CD14-positive monocyte (primary cell): ENCODE data around the gene KDM3A. TPM values are rescaled to one million over a fixed set of nuclear protein-coding genes. Genes with fewer than 3 reads are reported as not detected.

Source experiments
- DNase-seq, 3 donors: peaks; one replicate each; pipeline ENCODE4 v3.0.0-alpha.2; 2011 to 2022
- H2AFZ ChIP-seq: 2 replicates; pipeline ENCODE4 v1.6.0; 2012; ENCODE audit warnings: mild to moderate bottlenecking, low read depth, low read length, inconsistent platforms; ENCODE audit not compliant: insufficient read depth, poor library complexity, severe bottlenecking
- H3K27ac ChIP-seq, 2 donors: 1 replicate in 1 of 2; 2 replicates in 1 of 2; pipeline ENCODE4 v1.5.1; 2012 to 2013; ENCODE audit warnings: low read length in 2 of 2, control low read depth in 1 of 2, inconsistent platforms in 1 of 2, low read depth in 1 of 2, mild to moderate bottlenecking in 1 of 2
- H3K27me3 ChIP-seq, 2 donors: one replicate each; pipeline versions ENCODE4 v1.6.0 to v1.6.1; 2011 to 2013; ENCODE audit warnings: low read length in 2 of 2; ENCODE audit not compliant: control insufficient read depth in 2 of 2, insufficient read depth in 2 of 2
- H3K36me3 ChIP-seq, 2 donors: replicated peaks in 1 of 2; 1 replicate in 1 of 2; 2 replicates in 1 of 2; pipeline versions ENCODE4 v1.5.1 to v1.6.1; 2012 to 2013; ENCODE audit warnings: low read length in 2 of 2, control low read depth in 1 of 2, inconsistent platforms in 1 of 2, mild to moderate bottlenecking in 1 of 2; ENCODE audit not compliant: insufficient read depth in 2 of 2, control insufficient read depth in 1 of 2
- H3K4me1 ChIP-seq, 2 donors: 1 replicate in 1 of 2; 2 replicates in 1 of 2; pipeline versions ENCODE4 v1.5.1 to v1.6.1; 2012 to 2013; ENCODE audit warnings: low read length in 2 of 2, control low read depth in 1 of 2, inconsistent platforms in 1 of 2, mild to moderate bottlenecking in 1 of 2, moderate library complexity in 1 of 2; ENCODE audit not compliant: insufficient read depth in 2 of 2, control insufficient read depth in 1 of 2
- H3K4me2 ChIP-seq: replicated peaks from 2 replicates; pipeline ENCODE3; 2012; ENCODE audit warnings: low read length, moderate library complexity, mild to moderate bottlenecking; ENCODE audit not compliant: poor library complexity, severe bottlenecking; ENCODE audit errors: extremely low read depth
- H3K4me3 ChIP-seq, 3 experiments: fragments of 200-600 bp in 1 of 3; sonication (generic) in 1 of 3; replicated peaks in 1 of 3; 1 replicate in 2 of 3; 2 replicates in 1 of 3; pipeline ENCODE4 v1.5.1; 2011 to 2013; ENCODE audit warnings: low read length in 3 of 3, mild to moderate bottlenecking in 3 of 3, control low read depth in 2 of 3, low read depth in 2 of 3, inconsistent platforms in 1 of 3, moderate library complexity in 1 of 3
- H3K79me2 ChIP-seq: 2 replicates; pipeline ENCODE4 v1.6.0; 2012; ENCODE audit warnings: mild to moderate bottlenecking, control low read depth, inconsistent platforms, low read length, moderate library complexity; ENCODE audit not compliant: insufficient read depth
- H3K9ac ChIP-seq: 2 replicates; pipeline ENCODE4 v1.6.0; 2017; ENCODE audit warnings: low read length, mild to moderate bottlenecking; ENCODE audit not compliant: insufficient read depth, poor library complexity, severe bottlenecking
- H3K9me3 ChIP-seq, 2 donors: replicated peaks in 1 of 2; 1 replicate in 1 of 2; 2 replicates in 1 of 2; pipeline versions ENCODE4 v1.5.1 to v1.6.1; 2012 to 2013; ENCODE audit warnings: low read length in 2 of 2, control low read depth in 1 of 2; ENCODE audit not compliant: control insufficient read depth in 1 of 2, insufficient read depth in 1 of 2
- H4K20me1 ChIP-seq: 2 replicates; pipeline ENCODE4 v1.6.0; 2012; ENCODE audit warnings: mild to moderate bottlenecking, low read length, control low read depth, moderate library complexity; ENCODE audit not compliant: insufficient read depth
- H3K27ac Mint-ChIP-seq, 7 donors: one replicate each; pipeline ENCODE4 v1.8.0; 2020; ENCODE audit warnings: mild to moderate bottlenecking in 7 of 7, mixed read lengths in 7 of 7, moderate library complexity in 6 of 7, inconsistent platforms in 2 of 7
- H3K27me3 Mint-ChIP-seq, 3 donors: one replicate each; pipeline ENCODE4 v1.8.0; 2021 to 2022; ENCODE audit warnings: low read depth in 3 of 3, mild to moderate bottlenecking in 3 of 3, mixed read lengths in 3 of 3, moderate library complexity in 3 of 3, inconsistent platforms in 1 of 3
- H3K36me3 Mint-ChIP-seq, 2 donors: one replicate each; pipeline ENCODE4 v1.8.0; 2020; ENCODE audit warnings: mixed read lengths in 2 of 2, inconsistent platforms in 1 of 2, mild to moderate bottlenecking in 1 of 2
- H3K4me1 Mint-ChIP-seq: one replicate; pipeline ENCODE4 v1.8.0; 2020; ENCODE audit warnings: mild to moderate bottlenecking, mixed read lengths
- H3K4me3 Mint-ChIP-seq, 2 donors: one replicate each; pipeline ENCODE4 v1.8.0; 2020; ENCODE audit warnings: mild to moderate bottlenecking in 2 of 2, mixed read lengths in 2 of 2, moderate library complexity in 1 of 2
- H3K9me3 Mint-ChIP-seq, 7 donors: one replicate each; pipeline ENCODE4 v1.8.0; 2020 to 2022; ENCODE audit warnings: mixed read lengths in 7 of 7, mild to moderate bottlenecking in 6 of 7, moderate library complexity in 6 of 7, inconsistent platforms in 2 of 7
- CTCF ChIP-seq: fragments of 200-600 bp; IDR thresholded peaks from one replicate; pipeline ENCODE4 v1.8.0; 2022; ENCODE audit warnings: antibody characterized with exemption, mild to moderate bottlenecking
- WGBS: methylation state at CpG from one replicate; pipeline ENCODE4 v1.1.5; 2013; ENCODE audit warnings: missing lambda C conversion rate; ENCODE audit not compliant: insufficient coverage; 5-methylcytosine and 5-hydroxymethylcytosine counted together
- intact Hi-C, 2 donors: fragments of 100-400 bp; cut with micrococcal nuclease; formaldehyde crosslinking; loops; one replicate each; pipeline versions ENCODE4 v1.15.0 to v1.15.1; 2023
- polyA plus RNA-seq, 3 donors: library from polyadenylated mRNA; depleted of rRNA in 1 of 3; unstranded in 2 of 3; stranded (reverse) in 1 of 3; fragments of 300-500 nt in 2 of 3; fragments of >200 nt in 1 of 3; fragmentation: Illumina TruSeq in 2 of 3; gene quantifications; 1 replicate in 2 of 3; 2 replicates in 1 of 3; pipeline ENCODE4 v1.2.3, GENCODE V29; 2012 to 2021

Gene KDM3A
- polyA plus RNA-seq, 3 donors, result 3.3 to 21.2 (median 7.4) TPM

DNA sequence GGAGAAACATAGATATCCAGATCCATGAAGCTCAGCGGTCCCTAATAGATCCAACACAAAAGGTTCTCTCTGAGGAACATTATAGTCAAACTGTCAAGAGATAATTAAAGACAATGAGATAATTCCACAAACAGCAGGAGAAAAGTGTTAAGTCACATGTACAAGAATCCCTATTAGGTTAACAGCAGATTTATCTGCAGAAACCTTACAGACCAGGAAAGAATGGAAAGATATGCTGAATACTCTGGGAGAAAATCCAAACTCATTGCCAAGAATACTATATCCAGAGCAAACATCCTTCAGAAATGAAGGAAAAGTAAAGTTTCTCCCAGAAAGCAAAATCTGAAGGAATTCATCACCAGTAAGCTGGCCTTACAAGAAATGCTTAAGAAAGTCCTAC is 10.8 kb upstream of the KDM3A start:
- Mint-ChIP-seq H3K36me3 (no peaks in the 10 kb centered on the region), H3K4me1 (peaks cover 15% of the 10 kb centered on the region), H3K27ac (no peak overlapping the region), H3K9me3 (peaks cover 4 to 21% (median 13%) of the 10 kb centered on the region in 7 donors), H3K4me3 (no peak overlapping the region), H3K27me3 (peaks cover 0 to 4% (median 2%) of the 10 kb centered on the region in 3 donors)
- H3K4me2 ChIP-seq, result no peak overlapping the region
- peaks cover 10 to 13% of the 10 kb centered on the region in 2 donors for H3K4me1 ChIP-seq
- H2AFZ ChIP-seq, result no peak overlapping the region
- no peaks in the 10 kb centered on the region for H4K20me1 ChIP-seq
- H3K27ac ChIP-seq, result no peak overlapping the region
- intact Hi-C loops, result no loop called here
- TF ChIP-seq CTCF, result no peak
- H3K36me3 ChIP-seq, result no peaks in the 10 kb centered on the region
- WGBS, result no CpG with 5 or more reads among the region's 1 CpG
- peaks cover 4 to 8% of the 10 kb centered on the region in 2 donors for H3K9me3 ChIP-seq
- DNase-seq, result no peak
- H3K4me3 ChIP-seq, result no peak overlapping the region
- H3K9ac ChIP-seq, result no peak overlapping the region
- H3K79me2 ChIP-seq, result no peaks in the 10 kb centered on the region
- no peaks in the 10 kb centered on the region for H3K27me3 ChIP-seq

GRCh38 chr2:86433137-86433536 is 8.0 kb upstream of the KDM3A start:
- no peaks in the 10 kb centered on the region for H3K36me3 ChIP-seq
- intact Hi-C loops, result no loop called here
- no CpG with 5 or more reads among the region's 1 CpG for WGBS
- no peak overlapping the region for H3K9ac ChIP-seq
- H3K27me3 ChIP-seq, result no peaks in the 10 kb centered on the region
- no peaks in the 10 kb centered on the region for H4K20me1 ChIP-seq
- H3K9me3 ChIP-seq, result peaks cover 14 to 17% of the 10 kb centered on the region in 2 donors
- Mint-ChIP-seq H3K9me3 (peaks cover 11 to 38% (median 27%) of the 10 kb centered on the region in 7 donors), H3K36me3 (no peaks in the 10 kb centered on the region), H3K4me1 (peaks cover 14% of the 10 kb centered on the region), H3K4me3 (no peak overlapping the region), H3K27me3 (peaks cover 0 to 2% (median under 1%) of the 10 kb centered on the region in 3 donors), H3K27ac (peak overlapping the region in 1 of 7 donors; percentile 5)
- H3K4me3 ChIP-seq, result no peak overlapping the region
- H3K27ac ChIP-seq, result no peak overlapping the region
- H3K4me1 ChIP-seq, result peaks cover 10 to 13% of the 10 kb centered on the region in 2 donors
- no peak for TF ChIP-seq CTCF
- no peaks in the 10 kb centered on the region for H3K79me2 ChIP-seq
- peak; percentile 28 to 56 (median 54) for DNase-seq
- no peak overlapping the region for H3K4me2 ChIP-seq
- H2AFZ ChIP-seq, result no peak overlapping the region
